Peyer's patch (tissue), 4 donors: ENCODE data around the gene DCUN1D1. TPM values are rescaled to one million over a fixed set of nuclear protein-coding genes. Genes with fewer than 3 reads are reported as not detected.

Experiments used
- DNase-seq, 3 donors: peaks; one replicate each; pipeline ENCODE4 v3.0.0-alpha.2; 2017 to 2019
- H3K27ac ChIP-seq, 4 donors: fragments of 200-600 bp; sonication (generic); one replicate each; pipeline ENCODE4 v1.5.1; 2016 to 2019
- H3K27me3 ChIP-seq, 2 donors: fragments of 200-600 bp; sonication (generic); one replicate each; pipeline ENCODE4 v1.5.1; 2019
- H3K36me3 ChIP-seq, 3 donors: fragments of 200-600 bp; sonication (generic); one replicate each; pipeline ENCODE4 v1.5.1; 2016 to 2019
- H3K4me1 ChIP-seq, 4 donors: fragments of 200-600 bp; sonication (generic); one replicate each; pipeline ENCODE4 v1.5.1; 2016 to 2019
- H3K4me3 ChIP-seq, 4 donors: fragments of 200-600 bp; sonication (generic); 1 replicate in 3 of 4; 2 replicates in 1 of 4; pipeline ENCODE4 v1.5.1; 2016 to 2019; ENCODE audit warnings: mild to moderate bottlenecking in 1 of 4
- H3K9me3 ChIP-seq, 4 donors: fragments of 200-600 bp; sonication (generic); one replicate each; pipeline ENCODE4 v1.5.1; 2016 to 2019; ENCODE audit warnings: mild to moderate bottlenecking in 1 of 4
- POLR2A ChIP-seq, 2 donors: fragments of 450-650 bp; IDR thresholded peaks; one replicate each; pipeline ENCODE4 v1.5.1; 2017; ENCODE audit warnings: antibody characterized with exemption in 2 of 2, mild to moderate bottlenecking in 2 of 2, moderate library complexity in 2 of 2
- total RNA-seq, 4 donors: library from RNA; depleted of rRNA; stranded (reverse); fragments of >200 nt; gene quantifications; one replicate each; pipeline ENCODE4 v1.1.0, GENCODE V29; 2016
- TF ChIP-seq, protein P1 (sequence below), 6 experiments: fragments of 450-650 bp in 4 of 6; fragments of 200-600 bp in 2 of 6; sonication (generic) in 1 of 6; IDR thresholded peaks; one replicate each; pipeline ENCODE4 v1.5.1; 2017 to 2019; ENCODE audit warnings: antibody characterized with exemption in 6 of 6, mild to moderate bottlenecking in 3 of 6, moderate library complexity in 1 of 6

The DCUN1D1 gene
- total RNA-seq, 4 donors from 2014 or later: 11.2 to 27.2 (median 19.9) TPM

- no peaks in the 10 kb centered on the region for H3K9me3 ChIP-seq
- H3K27ac ChIP-seq: no peak overlapping the region
- no peak overlapping the region for H3K4me3 ChIP-seq
- DNase-seq: no peak
- H3K27me3 ChIP-seq: no peaks in the 10 kb centered on the region
- H3K4me1 ChIP-seq: no peaks in the 10 kb centered on the region
- H3K36me3 ChIP-seq: peaks cover 0 to 5% (median 0%) of the 10 kb centered on the region in 3 donors
- TF ChIP-seq, protein P1, sequence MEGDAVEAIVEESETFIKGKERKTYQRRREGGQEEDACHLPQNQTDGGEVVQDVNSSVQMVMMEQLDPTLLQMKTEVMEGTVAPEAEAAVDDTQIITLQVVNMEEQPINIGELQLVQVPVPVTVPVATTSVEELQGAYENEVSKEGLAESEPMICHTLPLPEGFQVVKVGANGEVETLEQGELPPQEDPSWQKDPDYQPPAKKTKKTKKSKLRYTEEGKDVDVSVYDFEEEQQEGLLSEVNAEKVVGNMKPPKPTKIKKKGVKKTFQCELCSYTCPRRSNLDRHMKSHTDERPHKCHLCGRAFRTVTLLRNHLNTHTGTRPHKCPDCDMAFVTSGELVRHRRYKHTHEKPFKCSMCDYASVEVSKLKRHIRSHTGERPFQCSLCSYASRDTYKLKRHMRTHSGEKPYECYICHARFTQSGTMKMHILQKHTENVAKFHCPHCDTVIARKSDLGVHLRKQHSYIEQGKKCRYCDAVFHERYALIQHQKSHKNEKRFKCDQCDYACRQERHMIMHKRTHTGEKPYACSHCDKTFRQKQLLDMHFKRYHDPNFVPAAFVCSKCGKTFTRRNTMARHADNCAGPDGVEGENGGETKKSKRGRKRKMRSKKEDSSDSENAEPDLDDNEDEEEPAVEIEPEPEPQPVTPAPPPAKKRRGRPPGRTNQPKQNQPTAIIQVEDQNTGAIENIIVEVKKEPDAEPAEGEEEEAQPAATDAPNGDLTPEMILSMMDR (IDR thresholded peaks at IDR 0.05): no peak
- TF ChIP-seq POLR2A (IDR thresholded peaks at IDR 0.05): no peak
Observed at GRCh38 chr3:182935803-182936202, 44.5 kb downstream of the DCUN1D1 start.

DNA sequence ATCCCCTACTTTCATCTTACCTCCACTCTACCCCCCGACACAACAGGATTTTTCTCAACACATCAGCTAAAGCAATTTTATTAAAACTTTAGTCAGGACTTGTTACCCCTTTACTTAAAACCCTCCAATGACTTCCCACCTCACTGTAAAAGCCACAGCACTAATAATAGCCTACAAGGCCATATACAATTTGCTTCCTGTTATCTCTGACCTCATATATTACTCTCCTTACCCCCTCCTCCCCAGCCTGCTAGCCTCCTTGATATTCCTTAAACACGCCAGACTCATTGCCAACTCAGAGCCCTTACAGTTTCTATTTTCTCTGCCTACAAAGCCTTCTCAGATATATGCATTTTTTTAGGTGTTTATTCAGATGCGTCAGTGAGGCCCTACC is 54.4 kb downstream of the DCUN1D1 start:
- no peak for DNase-seq
- Histone ChIP-seq H3K27me3 (no peaks in the 10 kb centered on the region), H3K9me3 (no peaks in the 10 kb centered on the region), H3K4me3 (no peak overlapping the region), H3K4me1 (no peaks in the 10 kb centered on the region), H3K36me3 (peaks cover 0 to under 1% (median 0%) of the 10 kb centered on the region in 3 donors), H3K27ac (no peak overlapping the region)
- TF ChIP-seq, protein P1 (IDR thresholded peaks at IDR 0.05): no peak
- TF ChIP-seq POLR2A (IDR thresholded peaks at IDR 0.05): no peak

GRCh38 chr3:182925330-182925943 is 54.9 kb downstream of the DCUN1D1 start:
- Histone ChIP-seq H3K36me3 (peaks cover 0 to 5% (median 0%) of the 10 kb centered on the region in 3 donors), H3K9me3 (no peaks in the 10 kb centered on the region), H3K27me3 (no peaks in the 10 kb centered on the region), H3K27ac (no peak overlapping the region), H3K4me3 (no peak overlapping the region), H3K4me1 (no peaks in the 10 kb centered on the region)
- TF ChIP-seq, protein P1 (IDR thresholded peaks at IDR 0.05): no peak
- no peak for DNase-seq

DNA sequence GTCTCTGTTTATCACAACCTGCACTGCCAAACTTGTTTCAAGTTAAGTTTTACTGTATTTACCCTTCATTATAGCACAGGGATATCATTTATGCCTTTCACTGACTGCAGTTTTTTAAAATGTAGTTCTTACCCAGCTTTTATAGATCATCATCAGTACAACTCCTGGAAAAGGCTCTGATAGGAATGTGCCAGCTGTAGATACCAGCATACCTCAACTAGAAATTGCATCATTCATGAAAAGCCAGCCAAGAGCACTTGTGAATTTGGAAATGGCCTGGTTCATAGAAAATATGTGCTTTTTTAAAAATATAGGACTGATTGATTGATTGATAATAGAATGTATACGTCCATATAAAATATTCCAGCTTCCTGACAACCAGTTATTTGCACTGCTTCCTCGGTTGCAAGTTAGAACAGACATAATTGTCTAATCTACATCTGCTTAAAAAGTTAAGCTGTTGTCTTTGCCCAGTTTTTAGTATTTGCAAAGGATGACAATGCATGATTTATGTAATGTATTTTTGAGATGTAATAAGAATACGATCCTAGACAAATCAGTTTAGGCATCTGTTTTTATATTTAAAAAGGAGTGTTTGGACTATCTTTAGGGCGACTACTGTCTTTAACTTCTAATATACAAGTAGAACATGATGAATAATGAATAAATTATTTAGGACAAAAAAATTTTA is 58.5 kb downstream of the DCUN1D1 start:
- DNase-seq: no peak
- Histone ChIP-seq H3K27me3 (no peaks in the 10 kb centered on the region), H3K4me3 (no peak overlapping the region), H3K9me3 (no peaks in the 10 kb centered on the region), H3K36me3 (peaks cover 0 to 11% (median 0%) of the 10 kb centered on the region in 3 donors), H3K4me1 (no peaks in the 10 kb centered on the region), H3K27ac (no peak overlapping the region)
- TF ChIP-seq, protein P1 (IDR thresholded peaks at IDR 0.05): no peak
- no peak for TF ChIP-seq POLR2A (IDR thresholded peaks at IDR 0.05)

GRCh38 chr3:182920515-182921084 is 59.7 kb downstream of the DCUN1D1 start:
- TF ChIP-seq POLR2A (IDR thresholded peaks at IDR 0.05): no peak
- TF ChIP-seq, protein P1 (IDR thresholded peaks at IDR 0.05): no peak
- no peaks in the 10 kb centered on the region for H3K9me3 ChIP-seq
- DNase-seq: no peak
- peaks cover 0 to 11% (median 0%) of the 10 kb centered on the region in 3 donors for H3K36me3 ChIP-seq
- no peak overlapping the region for H3K4me3 ChIP-seq
- H3K4me1 ChIP-seq: no peaks in the 10 kb centered on the region
- H3K27me3 ChIP-seq: no peaks in the 10 kb centered on the region
- no peak overlapping the region for H3K27ac ChIP-seq
